IPS DF 4.7 (cell line): ENCODE measurements around the gene NLRP1.
"Not testable (repeated sequence)": the region's sequence is repeated elsewhere in the genome, so short reads cannot be mapped to it uniquely, and the experiment has no call there.

Source experiments
- DNase-seq: peaks from one replicate; pipeline ENCODE4 v3.0.0-alpha.2; 2013; ENCODE audit warnings: low spot score; ENCODE audit errors: extremely low read depth

NLRP1 gene

DNA sequence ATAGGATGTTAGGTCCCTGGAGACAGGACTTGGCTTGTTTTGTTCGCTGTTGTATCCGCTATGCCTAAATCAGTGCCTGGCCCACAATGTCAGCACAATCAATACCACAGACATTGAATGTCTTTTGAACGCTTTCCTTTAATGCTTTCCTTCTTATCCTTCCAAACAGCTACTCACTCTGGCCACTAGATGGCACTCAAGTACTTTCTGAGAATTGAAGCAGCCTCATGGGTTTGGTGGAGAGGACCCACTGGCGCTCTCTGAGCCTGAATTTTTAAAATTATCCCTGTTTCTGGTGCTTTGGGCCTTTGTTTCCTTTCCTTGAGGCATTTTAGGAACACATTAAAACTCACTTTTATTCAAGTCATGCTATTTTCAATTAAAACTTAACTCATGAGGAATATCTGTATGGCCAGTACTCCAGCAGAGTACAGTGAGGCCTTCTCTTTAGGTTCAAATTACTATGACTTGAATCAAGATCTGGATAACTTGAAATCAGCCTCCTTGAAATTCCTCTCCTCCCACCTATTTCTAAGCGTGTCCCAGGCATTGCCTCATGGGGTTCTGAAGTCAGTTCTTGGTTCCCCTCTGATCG, 3.2 kb upstream of the NLRP1 start:
- peak; percentile 30 for DNase-seq

DNA sequence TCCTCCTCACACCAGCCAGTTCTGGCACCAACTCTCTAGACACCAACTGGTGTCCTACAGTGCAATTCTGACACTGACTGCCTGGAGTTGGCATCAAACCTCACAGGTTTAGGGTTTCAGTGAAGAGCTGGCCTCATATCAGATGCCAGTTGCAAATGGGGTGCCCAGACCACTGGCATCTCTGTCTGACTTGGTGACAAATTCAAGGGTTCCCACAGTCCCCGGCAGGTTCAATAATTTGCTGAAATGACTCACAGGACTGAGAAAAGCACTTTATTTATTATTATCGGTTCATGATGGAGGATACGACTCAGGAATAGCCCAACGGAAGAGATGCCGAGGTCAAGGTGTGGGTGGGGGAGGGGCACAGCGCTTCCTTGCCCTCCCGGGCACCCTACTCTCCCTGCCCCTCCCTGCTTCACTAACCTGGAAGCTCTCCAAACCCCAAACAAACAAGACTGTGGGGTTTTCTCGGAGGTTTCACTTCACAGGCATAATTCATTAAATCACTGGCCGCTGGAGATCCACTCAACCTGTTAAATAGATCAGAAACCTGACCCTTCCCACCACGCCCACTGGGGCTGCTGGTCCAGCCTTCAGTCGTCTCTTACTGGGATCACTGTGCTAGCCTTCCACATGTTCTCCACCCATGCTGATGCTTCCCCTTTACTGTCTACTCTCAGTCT, 1.7 kb upstream of the NLRP1 start:
- no peak for DNase-seq

DNA sequence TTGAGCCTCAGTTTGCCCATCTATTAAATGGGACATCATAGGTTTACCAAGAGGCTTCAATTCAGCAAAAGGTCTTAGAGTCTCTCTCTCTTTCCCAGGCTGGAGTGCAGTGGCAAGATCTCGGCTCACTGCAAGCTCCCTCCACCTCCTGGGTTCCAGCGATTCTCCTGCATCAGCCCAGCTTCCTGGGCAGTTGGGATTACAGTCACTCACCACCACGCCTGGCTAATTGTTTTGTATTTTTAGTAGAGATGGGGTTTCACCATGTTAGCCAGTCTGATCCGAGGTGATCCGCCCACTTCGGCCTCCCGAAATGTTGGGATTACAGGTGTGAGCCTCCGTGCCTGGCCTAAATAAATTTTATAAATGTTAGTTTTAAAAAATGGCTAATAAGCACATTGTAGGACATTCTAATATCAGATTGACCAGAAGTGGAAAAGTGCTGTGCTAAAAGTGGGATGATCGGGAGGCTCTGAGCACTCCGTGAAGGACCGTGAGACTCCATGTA, 1.0 kb upstream of the NLRP1 start:
- DNase-seq, result no peak

DNA sequence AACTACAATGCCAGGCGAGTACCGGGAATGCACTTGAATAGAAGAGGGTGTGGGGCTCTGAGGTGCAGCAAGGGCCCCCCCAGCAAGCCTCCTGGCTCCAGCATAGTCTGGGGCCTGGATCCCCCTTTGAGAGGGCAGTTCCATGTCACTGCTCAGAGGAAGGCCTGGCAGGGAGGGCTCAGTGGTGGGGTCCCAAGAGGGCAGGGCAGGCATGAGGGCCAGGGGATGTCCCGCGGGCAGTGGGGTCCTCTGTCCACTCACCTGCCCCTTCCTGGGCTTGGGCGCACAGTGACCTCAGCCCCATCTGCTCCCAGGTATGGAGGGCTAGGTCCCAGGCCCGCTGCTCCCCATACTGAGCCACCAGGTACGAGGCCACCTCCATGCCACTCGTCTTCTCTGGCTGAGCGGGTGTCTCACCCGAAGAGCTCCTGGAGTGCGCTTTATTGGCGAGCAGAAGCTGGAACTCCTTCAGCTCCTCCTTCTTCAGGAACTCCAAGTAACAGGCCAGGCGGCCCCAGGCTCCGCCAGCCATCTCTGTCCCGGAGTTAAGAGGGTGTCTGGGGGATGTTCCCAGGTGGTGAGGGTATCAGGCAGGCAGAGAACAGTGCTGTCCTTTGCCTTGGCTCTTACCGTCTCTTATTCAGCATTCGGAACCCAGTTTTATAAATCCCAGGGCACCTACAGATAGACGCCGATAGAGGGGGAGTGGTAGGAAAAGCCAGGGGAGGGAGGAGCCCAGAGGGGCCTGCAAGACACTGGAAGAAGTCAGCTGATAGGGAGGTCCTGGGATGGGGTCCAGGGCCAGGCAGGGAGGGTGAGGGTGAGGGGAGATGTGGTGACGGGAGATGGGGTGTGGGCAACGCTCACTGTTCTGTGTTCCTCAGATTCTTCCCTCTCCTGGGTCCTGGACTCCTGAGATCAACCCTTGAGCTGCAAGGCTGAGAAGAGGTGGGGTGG, 605 bp downstream of the NLRP1 start:
- DNase-seq, result no peak

DNA sequence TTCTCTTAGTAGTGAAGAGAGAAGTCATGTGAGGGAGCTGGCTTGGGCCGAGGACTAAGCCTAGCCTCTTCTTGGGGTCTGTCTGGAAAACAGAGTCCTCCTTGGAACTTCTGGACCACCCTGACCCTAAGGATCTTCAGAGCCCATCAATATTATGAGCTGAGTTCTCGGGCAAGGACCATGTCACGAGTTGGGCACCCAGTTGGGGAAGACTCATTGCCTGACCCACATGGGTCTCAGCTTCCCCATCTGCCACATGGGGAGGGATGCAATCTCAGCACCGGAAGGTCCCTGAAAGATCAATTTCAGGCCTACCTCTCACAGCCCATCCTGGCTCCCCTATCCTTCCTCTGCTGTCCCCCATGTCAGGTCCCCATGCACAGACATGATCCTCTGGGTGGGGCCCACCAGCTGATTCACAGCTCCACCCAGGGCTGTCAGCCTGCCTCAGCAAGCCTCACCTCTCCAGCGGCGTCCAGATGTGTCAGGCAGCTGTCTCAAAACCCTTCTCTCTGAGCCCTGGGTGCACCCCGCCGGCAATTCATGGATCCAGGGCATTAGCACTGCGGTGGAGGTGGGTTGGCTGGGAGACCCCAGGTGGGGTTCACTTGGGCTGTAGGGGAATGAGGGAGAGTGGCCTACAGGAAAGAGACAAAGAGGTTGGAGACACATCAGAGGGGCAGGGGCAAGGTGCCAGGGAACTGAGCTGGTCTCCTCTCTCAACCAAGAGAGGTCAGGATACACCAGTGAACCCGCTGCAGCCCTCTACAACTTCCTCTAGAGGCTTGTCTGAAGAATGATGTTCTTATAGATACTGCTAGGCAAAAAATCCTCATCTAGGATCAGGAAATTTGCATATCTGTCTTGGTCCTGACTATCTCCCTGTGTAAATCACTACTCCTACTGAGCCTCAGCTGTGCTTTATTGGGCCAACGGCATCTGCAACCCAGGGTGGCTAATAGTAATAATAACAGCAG, 1.8 kb downstream of the NLRP1 start:
- DNase-seq, result no peak

DNA sequence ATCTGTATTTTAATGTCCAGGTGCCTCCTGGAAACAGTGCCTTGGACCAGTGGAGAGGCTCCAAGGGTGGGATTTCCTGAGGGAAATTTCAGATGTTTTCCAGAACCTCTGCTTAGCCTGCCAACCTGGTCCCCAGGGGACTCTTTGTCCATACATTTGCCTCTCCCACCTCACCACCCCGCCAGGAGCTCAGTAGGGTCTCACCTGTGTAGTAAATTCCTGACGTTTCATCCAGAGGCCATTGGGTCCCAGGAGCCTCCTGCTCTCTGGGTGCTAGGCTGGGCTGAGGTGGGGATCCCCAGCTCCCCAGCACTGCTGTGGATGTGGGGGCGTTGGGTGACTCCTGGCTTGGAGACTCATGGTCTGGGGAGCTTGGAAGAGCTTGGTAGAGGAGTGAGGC, 2.7 kb downstream of the NLRP1 start:
- DNase-seq, result no peak

DNA sequence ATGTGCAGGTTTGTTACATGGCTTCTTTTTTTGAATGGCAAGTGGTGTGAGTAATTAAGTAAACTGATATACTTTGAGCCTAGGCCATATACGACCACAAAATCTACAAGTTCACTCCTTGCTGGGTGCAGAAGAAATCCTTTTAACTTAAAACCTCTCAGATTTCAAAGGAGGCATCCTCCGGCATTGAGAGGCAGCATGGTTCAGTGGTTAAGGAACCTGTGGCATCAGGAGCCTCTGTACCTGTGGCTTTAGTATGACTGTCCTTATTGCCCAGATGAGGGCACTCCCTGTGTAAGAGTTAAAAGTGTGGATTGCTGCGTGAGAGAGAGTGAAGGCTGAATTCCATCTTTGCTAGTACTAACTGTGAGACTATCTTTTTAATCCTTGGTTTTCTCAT, 3.3 kb downstream of the NLRP1 start:
- no peak for DNase-seq

DNA sequence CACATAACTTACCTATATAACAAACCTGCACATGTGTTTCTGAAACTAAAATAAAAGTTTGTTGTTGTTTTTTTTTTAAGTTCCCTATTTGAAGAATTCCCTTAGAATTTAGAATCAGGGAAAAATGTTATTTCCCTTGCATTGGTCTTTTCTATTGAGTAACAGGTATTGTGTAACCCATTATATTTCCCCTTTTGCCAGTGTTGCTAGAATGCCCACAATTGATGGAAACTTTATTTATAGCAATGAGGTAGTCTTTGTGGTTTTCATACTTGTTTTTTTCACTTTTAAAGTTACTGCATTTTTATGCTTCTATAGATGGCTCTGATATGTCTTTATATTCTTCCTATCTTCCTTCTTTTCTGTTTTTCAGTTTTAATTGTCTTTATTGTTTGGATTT, 3.9 kb downstream of the NLRP1 start:
- DNase-seq, result no peak

DNA sequence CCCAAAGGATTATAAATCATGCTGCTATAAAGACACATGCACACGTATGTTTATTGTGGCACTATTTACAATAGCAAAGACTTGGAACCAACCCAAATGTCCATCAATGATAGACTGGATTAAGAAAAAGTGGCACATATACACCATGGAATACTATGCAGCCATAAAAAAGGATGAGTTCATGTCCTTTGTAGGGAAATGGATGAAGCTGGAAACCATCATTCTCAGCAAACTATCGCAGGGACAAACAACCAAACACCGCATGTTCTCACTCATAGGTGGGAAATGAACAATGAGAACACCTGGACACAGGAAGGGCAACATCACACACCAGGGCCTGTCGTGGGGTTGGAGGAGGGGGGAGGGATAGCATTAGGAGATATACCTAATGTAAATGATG, 5.5 kb downstream of the NLRP1 start:
- not testable (repeated sequence) for DNase-seq

DNA sequence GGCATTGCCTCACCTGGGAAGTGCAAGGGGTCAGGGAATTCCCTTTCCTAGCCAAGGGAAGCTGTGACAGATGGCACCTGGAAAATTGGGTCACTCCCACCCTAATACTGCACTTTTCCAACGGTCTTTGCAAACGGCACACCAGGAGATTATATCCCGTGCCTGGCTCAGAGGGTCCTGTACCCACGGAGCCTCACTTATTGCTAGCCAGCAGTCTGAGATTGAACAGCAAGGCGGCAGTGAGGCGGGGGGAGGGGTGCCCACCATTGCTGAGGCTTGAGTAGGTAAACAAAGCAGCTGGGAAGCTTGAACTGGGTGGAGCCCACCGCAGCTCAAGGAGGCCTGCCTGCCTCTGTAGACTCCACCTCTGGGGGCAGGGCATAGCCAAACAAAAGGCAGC, 11.3 kb downstream of the NLRP1 start:
- not testable (repeated sequence) for DNase-seq

DNA sequence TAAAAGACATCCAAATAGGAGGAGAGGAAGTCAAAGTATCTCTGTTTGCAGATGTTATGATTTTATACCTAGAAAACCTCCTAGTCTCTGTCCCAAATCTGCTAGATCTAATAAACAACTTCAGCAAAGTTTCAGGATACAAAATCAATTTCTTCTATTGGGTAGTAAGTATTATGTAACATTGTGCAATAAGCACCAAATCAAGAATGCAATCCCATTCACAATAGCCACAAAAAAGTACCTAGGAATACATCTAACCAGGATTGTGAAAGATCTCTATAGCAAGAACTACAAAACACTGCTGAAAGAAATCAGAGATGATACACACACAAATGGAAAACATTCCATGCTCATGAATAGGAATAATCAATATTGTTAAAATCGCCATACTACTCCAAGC, 13.0 kb downstream of the NLRP1 start:
- no peak for DNase-seq

DNA sequence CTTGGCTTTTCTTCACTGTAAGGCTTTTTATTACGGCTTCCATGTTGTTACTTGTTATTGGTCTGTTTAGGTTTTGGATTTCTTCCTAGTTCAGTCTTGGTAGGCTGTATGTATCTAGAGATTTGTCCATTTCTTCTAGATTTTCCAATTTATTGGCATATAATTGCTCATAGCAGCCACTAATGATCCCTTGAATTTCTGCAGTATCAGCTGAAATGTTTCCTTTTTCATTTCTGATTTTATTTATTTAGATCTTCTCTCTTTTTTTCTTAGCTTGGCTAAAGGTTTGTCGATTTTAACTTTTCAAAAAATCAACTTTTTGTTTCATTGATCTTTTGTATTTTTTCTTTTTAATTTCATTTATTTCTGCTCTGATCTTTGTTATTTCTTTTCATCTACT, 18.5 kb downstream of the NLRP1 start:
- DNase-seq, result no peak

DNA sequence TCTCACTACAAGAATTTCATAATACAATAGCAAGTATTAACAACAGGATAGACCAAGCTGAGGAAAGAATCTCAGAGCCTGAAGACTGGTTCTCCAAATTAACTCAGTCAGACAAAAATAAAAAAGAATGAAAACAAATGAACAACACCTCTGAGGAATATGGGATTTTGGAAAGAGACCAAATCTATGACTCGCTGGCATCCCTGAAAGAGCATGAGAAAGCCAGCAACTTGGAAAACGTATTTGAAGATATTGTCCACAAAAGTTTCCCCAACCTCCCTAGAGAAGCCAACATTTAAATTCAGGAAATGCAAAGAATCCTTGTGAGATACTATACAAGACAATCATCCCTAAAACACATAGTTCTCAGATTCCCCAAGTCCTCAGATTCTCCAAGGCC, 20.9 kb downstream of the NLRP1 start:
- no peak for DNase-seq

DNA sequence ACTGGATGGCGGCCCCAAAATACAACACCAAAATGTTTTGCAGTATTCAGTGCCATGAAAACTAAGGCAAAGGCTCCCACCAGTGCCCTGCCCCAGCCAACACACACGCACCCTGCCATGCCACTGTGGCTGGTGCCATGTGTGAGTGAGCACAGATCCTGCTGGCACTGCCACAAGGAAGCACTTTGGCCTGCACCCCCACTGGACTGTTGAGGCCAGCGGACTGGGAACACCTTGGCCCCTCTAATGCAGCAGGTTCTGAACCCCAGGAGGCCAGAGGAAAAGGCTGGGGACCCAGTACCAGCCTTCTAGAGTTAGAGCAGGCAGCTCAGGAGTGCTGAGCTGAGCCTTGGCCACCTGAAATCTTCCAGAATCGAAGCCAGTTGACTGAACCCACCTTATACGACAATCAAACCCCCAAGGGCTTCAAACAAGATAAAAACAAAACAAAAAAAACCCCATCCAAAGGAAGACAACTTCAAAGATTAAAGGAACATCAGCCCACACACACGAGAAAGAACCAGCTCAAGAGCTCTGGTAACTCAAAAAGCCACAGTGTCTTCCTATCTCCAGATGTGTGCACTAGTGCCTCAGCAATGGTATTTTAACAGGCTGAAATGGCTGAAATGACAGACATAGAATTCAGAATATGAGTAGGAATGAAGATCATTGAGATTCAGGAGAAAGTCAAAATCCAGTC, 21.5 kb downstream of the NLRP1 start:
- DNase-seq, result no peak

DNA sequence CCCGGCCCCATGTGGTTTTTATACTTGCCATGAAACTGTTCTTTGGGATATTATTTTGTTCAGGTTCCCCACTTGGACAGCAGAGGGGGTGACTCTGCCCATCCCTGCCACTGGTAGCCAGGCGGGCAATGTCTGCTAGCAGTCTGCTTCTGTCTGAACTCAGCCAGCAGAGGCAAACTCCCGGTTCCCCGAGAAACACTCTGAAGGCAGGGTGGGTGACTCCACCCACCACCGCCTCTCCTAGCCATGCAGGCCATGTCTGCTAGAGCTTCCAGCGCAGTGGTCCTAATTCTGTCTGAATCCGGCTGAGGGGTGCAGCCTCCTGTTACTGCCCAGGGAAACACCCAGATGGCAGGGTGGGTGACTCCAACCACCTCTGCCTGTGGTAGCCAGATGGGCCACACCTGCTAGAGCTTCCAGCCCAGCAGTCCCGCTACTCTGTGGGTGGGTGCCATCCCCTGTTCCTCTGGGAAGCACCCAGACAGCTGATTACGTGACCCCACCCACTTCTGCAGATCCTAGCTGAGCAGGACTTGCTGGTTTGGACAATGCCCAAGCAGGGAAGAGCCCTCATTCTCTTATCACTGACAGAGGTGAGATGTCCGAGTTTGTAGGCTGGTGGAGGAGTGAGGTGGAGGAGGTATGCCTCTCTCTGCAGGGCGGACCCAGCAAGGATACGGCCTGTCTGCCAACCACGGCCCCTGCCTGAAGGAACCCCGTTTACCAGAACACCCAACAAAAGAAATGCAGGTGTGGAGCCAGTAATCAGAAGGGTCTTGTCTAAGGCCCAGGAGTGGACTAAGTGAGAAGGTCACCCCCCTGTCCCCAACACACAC, 22.4 kb downstream of the NLRP1 start:
- DNase-seq, result no peak

DNA sequence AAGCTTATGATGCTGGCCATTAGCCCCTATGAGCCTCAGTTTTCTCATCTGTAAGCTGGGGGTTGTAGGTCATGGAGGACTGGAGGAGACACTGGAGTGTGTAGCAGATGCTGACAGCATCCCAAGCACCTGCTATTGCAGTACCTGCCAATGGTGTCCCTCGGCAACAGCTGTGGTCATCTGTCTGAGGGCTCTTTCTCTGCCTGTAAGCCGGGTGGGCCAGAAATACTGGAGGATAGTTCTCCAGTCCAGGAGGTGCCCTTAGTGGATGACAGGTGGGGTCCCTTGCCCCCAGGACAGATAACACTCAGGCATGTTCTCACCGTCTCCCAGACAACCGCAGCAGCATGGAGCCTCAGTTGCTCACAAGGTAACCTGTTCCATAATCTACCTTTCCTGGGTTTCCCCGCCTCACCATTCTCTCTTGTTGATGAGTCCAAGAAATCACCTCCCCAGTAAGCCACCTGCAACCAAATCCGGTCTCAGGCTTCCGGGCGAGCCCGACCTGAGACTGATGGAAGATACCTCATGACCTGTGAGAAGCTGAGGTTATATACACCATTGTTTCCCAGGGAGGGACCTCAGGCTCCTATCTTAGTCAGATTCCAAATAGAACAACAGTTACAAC, 23.8 kb downstream of the NLRP1 start:
- DNase-seq, result no peak

DNA sequence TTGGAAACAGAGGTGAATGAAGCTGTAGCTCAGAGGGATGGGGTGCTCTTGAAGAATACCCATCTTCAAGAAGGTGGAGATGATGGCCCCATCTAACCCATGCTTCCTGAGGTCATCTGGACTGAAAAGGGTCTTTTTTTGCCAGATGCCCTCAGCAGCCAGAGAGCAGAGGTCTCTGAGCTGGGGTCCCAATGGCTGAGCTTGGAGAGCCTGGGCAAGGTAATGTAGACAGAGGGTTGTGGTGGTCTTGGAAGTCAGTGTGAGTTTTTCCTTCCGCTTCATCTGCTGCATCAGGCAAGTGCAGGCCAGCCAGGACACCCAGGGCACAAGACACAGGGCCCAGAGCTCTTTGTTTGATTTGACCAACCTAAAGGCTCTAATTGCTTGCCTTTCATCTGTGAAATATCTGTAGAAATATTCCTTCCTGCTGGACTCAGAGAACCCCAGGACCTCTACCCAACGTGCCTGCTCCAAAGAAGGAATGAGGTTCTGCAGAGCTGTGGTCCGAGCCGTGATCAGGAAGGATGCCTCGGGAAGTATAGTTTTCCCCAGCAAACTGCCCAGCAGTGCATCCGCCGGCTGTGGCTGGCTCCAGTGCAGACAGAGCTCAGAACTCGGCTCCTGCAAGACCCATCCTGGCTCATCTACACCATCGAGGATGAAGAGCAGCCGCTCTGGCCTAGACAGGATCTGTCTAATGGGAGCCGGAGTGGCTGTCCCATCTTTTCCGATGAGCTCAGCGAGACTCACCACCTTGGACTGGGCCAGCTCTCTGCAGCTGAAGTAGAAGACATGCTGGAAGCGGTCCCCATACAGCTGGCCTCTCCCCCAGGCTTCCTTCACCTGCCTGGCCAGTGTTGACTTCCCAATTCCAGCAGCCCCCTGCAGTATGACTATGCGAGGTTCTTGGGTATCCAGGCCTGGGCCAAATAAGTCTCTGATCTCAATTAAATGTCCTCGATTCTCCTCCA, 25.2 kb downstream of the NLRP1 start:
- DNase-seq, result no peak

DNA sequence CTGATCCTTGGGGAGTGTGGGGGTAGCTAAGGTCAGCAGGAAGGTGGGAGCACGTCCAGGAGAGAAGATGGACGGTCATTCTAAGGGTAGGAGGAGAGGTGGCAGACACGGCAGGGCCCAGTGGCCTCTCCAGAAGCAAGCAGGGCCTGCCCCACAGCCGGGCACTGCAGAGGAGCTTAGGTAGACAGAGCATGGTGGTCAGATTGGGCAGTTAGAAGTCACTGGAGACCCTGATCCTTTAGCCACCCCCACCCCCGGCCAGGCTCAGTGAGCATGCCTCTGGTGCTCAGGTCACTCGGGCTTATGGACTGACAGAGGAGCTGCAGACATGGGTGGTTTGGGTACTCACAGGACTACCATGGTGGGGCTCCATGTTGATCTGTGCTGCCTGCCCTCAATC, 26.3 kb downstream of the NLRP1 start:
- no peak for DNase-seq
